Smooth muscle cell (in vitro differentiated cells): ENCODE results near the gene ADGRB3. TPM values are rescaled to one million over a fixed set of nuclear protein-coding genes. Genes with fewer than 3 reads are reported as not detected.

Experiments used
- DNase-seq: peaks from one replicate; lab custom pipeline; 2025; ENCODE audit not compliant: unreplicated experiment; lab: John Stamatoyannopoulos, UW
- H2AFZ ChIP-seq: fragments of 200-600 bp; sonication (generic); 2 replicates; pipeline ENCODE4 v1.6.0; 2016; ENCODE audit warnings: antibody characterized with exemption, low read depth, mild to moderate bottlenecking
- H3F3A ChIP-seq: fragments of 200-600 bp; sonication (generic); 2 replicates; pipeline ENCODE4 v1.6.0; 2017; ENCODE audit warnings: antibody characterized with exemption, low read depth
- H3K27ac ChIP-seq: fragments of 200-600 bp; sonication (generic); 2 replicates; pipeline ENCODE4 v1.5.1; 2016; ENCODE audit warnings: low read depth, mild to moderate bottlenecking
- H3K27me3 ChIP-seq: fragments of 200-600 bp; sonication (generic); 2 replicates; pipeline ENCODE4 v1.6.1; 2016; ENCODE audit warnings: low read depth, mild to moderate bottlenecking
- H3K36me3 ChIP-seq: fragments of 200-600 bp; sonication (generic); 2 replicates; pipeline ENCODE4 v1.5.1; 2016; ENCODE audit warnings: low read depth
- H3K4me1 ChIP-seq: fragments of 200-600 bp; sonication (generic); 2 replicates; pipeline ENCODE4 v1.5.1; 2016; ENCODE audit warnings: low read depth
- H3K4me2 ChIP-seq: fragments of 200-600 bp; sonication (generic); 2 replicates; pipeline ENCODE4 v1.6.0; 2016; ENCODE audit warnings: mild to moderate bottlenecking
- H3K4me3 ChIP-seq: fragments of 200-600 bp; sonication (generic); 2 replicates; pipeline ENCODE4 v1.5.1; 2016; ENCODE audit warnings: mild to moderate bottlenecking
- H3K79me2 ChIP-seq: fragments of 200-600 bp; sonication (generic); 2 replicates; pipeline ENCODE4 v1.6.0; 2016; ENCODE audit warnings: low read depth, mild to moderate bottlenecking
- H3K9ac ChIP-seq: fragments of 200-600 bp; sonication (generic); 2 replicates; pipeline ENCODE4 v1.6.0; 2016; ENCODE audit warnings: low read depth
- H3K9me3 ChIP-seq: fragments of 200-600 bp; sonication (generic); replicated peaks from 2 replicates; pipeline ENCODE4 v1.5.1; 2016; ENCODE audit warnings: low read depth
- H4K20me1 ChIP-seq: fragments of 200-600 bp; sonication (generic); 2 replicates; pipeline ENCODE4 v1.6.0; 2016; ENCODE audit warnings: low read depth
- CTCF ChIP-seq: fragments of 200-600 bp; sonication (generic); IDR thresholded peaks from 2 replicates; pipeline ENCODE4 v1.5.1; 2017; ENCODE audit warnings: borderline replicate concordance, mild to moderate bottlenecking, antibody characterized with exemption; ENCODE audit not compliant: insufficient read depth, poor library complexity, severe bottlenecking
- WGBS: methylation state at CpG from one replicate; pipeline ENCODE4 v1.1.7; 2016; ENCODE audit warnings: low lambda C conversion rate; 5-methylcytosine and 5-hydroxymethylcytosine counted together
- polyA plus RNA-seq: library from polyadenylated mRNA; unstranded; fragments of >200 nt; fragmentation: Nextera tagmentation; extraction: Ambion mirVana; gene quantifications from 2 replicates; pipeline ENCODE4 v1.2.1, GENCODE V29; 2016
- total RNA-seq: library from RNA; depleted of rRNA; stranded (reverse); fragments of >200 nt; gene quantifications from 2 replicates; pipeline ENCODE4 v1.2.3, GENCODE V29; 2014

ADGRB3 gene
- total and polyA plus RNA-seq, 2 experiments from 2014 or later, result 0.34 to 0.63 TPM

DNA sequence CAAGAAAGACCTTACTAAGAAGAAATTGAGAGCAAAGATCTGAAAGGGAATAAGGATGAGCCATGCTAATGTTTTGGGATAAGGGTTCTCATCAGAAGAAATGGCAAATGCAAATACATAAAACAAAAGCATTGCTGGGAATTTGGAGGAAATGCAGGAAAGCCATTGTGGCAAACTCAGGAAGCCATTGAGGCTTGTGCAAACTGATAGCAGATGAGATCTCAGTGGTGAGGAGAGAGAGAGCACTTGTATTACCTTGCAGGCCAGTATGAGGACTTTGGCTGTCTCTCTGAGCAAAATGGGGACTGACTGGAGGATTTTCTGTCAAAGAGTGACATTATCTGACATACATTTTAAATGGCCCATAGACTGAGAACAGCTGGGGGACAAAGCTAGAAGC, 103.0 kb downstream of the ADGRB3 start:
- no peaks in the 10 kb centered on the region for H3K27me3 ChIP-seq
- no peak overlapping the region for H3K4me2 ChIP-seq
- H3K36me3 ChIP-seq, result no peaks in the 10 kb centered on the region
- TF ChIP-seq CTCF, result no peak
- no peaks in the 10 kb centered on the region for H4K20me1 ChIP-seq
- H3K4me1 ChIP-seq, result no peaks in the 10 kb centered on the region
- H2AFZ ChIP-seq, result no peak overlapping the region
- H3K9ac ChIP-seq, result no peak overlapping the region
- H3K79me2 ChIP-seq, result no peaks in the 10 kb centered on the region
- no peaks in the 10 kb centered on the region for H3F3A ChIP-seq
- no peak overlapping the region for H3K27ac ChIP-seq
- no peak for DNase-seq
- H3K9me3 ChIP-seq, result no peaks in the 10 kb centered on the region
- no peak overlapping the region for H3K4me3 ChIP-seq

GRCh38 chr6:68740828-68741500, 105.9 kb downstream of the ADGRB3 start:
- no peaks in the 10 kb centered on the region for H3F3A ChIP-seq
- no peaks in the 10 kb centered on the region for H4K20me1 ChIP-seq
- no peak overlapping the region for H2AFZ ChIP-seq
- no peaks in the 10 kb centered on the region for H3K36me3 ChIP-seq
- H3K27ac ChIP-seq, result no peak overlapping the region
- no peaks in the 10 kb centered on the region for H3K79me2 ChIP-seq
- DNase-seq, result no peak
- no peaks in the 10 kb centered on the region for H3K9me3 ChIP-seq
- 96% methylated on average over 2 of the region's 2 CpGs for WGBS
- no peaks in the 10 kb centered on the region for H3K27me3 ChIP-seq
- no peak overlapping the region for H3K4me2 ChIP-seq
- TF ChIP-seq CTCF, result no peak
- H3K4me1 ChIP-seq, result no peaks in the 10 kb centered on the region
- H3K9ac ChIP-seq, result no peak overlapping the region
- no peak overlapping the region for H3K4me3 ChIP-seq

DNA sequence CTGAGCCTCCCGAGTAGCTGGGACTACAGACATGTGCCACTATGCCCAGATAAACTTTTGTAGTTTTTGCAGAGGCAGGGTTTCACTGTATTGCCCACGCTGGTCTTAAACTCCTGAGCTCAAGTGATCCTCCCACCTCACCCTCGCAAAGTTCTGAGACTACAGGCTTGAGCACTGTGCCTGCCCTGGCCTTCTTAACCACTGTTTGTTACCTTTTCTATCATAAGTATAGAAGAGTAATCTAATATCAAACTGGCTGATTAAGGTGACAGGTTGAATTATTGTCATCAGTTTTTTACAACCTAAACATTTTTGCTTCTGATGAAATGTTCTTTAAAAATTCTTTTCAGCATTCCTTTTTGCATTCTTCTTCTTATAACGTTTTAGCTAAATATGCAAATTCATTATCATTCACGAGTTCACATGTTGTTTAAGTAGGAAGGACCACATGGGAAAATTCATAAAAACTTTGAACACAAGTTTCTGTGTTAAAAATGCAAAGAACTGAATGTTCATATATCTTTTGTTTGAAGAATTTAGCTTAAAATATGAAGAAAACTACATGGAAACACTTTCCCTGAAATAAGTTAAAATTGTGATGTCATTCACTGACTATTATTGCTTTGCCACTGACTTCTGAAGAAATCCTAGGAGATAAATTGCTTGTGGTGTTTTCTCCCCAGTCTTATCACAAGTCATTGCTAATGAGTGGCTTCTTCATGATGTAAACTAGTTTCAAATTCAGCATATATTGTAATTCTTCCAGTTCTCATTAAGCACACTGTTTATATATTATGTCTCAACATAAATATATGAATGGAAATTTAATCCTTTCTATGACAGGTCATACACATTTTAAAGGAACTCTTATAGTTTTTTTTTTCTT, 106.7 kb downstream of the ADGRB3 start:
- WGBS, result 87% methylated on average over 5 of the region's 5 CpGs
- Histone ChIP-seq H4K20me1 (no peaks in the 10 kb centered on the region), H3K9me3 (no peaks in the 10 kb centered on the region), H2AFZ (no peak overlapping the region), H3K27me3 (no peaks in the 10 kb centered on the region), H3K4me2 (no peak overlapping the region), H3F3A (no peaks in the 10 kb centered on the region), H3K4me3 (no peak overlapping the region), H3K36me3 (no peaks in the 10 kb centered on the region), H3K9ac (no peak overlapping the region), H3K79me2 (no peaks in the 10 kb centered on the region), H3K4me1 (no peaks in the 10 kb centered on the region), H3K27ac (no peak overlapping the region)
- no peak for DNase-seq
- TF ChIP-seq CTCF, result no peak
